Measurements from ENCODE around the gene SAMD8.
"Not testable (repeated sequence)": the region's sequence is repeated elsewhere in the genome, so short reads cannot be mapped to it uniquely, and the experiment has no call there.

DNA sequence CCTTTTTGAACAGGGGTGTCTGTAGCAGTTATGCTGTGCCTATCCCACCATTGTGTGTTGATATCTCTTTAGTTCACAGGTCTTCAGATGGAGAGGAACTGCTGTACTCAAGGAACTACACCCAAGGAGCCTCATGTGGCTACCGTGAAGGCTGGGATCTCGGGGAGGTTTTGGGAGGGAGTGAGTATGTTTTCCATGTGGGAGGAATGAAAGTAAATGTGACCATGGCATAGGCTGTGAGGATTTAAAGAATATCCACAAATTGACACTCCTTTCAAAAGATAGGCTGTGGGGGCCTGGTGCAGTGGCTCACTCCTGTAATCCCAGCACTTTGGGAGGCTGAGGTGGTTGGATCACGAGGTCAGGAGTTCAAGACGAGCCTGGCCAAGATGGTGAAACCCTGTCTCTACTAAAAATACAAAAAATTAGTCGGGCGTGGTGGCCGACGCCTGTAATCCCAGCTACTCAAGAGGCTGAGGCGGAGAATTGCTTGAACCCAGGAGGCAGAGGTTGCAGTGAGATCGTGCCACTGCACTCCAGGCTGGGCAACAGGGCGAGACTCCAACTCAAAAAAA, 91.7 kb downstream of the SAMD8 start:
- TF ChIP-seq, protein P1, sequence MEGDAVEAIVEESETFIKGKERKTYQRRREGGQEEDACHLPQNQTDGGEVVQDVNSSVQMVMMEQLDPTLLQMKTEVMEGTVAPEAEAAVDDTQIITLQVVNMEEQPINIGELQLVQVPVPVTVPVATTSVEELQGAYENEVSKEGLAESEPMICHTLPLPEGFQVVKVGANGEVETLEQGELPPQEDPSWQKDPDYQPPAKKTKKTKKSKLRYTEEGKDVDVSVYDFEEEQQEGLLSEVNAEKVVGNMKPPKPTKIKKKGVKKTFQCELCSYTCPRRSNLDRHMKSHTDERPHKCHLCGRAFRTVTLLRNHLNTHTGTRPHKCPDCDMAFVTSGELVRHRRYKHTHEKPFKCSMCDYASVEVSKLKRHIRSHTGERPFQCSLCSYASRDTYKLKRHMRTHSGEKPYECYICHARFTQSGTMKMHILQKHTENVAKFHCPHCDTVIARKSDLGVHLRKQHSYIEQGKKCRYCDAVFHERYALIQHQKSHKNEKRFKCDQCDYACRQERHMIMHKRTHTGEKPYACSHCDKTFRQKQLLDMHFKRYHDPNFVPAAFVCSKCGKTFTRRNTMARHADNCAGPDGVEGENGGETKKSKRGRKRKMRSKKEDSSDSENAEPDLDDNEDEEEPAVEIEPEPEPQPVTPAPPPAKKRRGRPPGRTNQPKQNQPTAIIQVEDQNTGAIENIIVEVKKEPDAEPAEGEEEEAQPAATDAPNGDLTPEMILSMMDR (IDR thresholded peaks at IDR 0.05; ENCODE audit: low read depth, low read length) = not testable (repeated sequence)
- TF ChIP-seq POLR2A (IDR thresholded peaks at IDR 0.05; ENCODE audit: extremely low read depth, insufficient read length); MAX (IDR thresholded peaks at IDR 0.05; ENCODE audit: low read depth, low read length); MYC (IDR thresholded peaks at IDR 0.05; ENCODE audit: low read depth, low read length): not testable (repeated sequence)
